Activated naive CD8-positive, alpha-beta T cell treated with anti-CD3 and anti-CD28 coated beads for 36 hours (primary cell): ENCODE data around the gene ARL17B. TPM values are rescaled to one million over a fixed set of nuclear protein-coding genes. Genes with fewer than 3 reads are reported as not detected.
A peak's percentile ranks its signal among the peaks of the same experiment; 100 is the strongest.
"Not testable (repeated sequence)": the region's sequence is repeated elsewhere in the genome, so short reads cannot be mapped to it uniquely, and the experiment has no call there.

ENCODE experiments used
- DNase-seq: peaks from one replicate; pipeline ENCODE4 v3.0.0; 2021
- H3K27ac Mint-ChIP-seq: one replicate; pipeline ENCODE4 v1.8.0; 2022; ENCODE audit warnings: mild to moderate bottlenecking, moderate library complexity, mixed read lengths
- H3K27me3 Mint-ChIP-seq: one replicate; pipeline ENCODE4 v1.8.0; 2022; ENCODE audit warnings: mild to moderate bottlenecking, mixed read lengths
- H3K36me3 Mint-ChIP-seq: one replicate; pipeline ENCODE4 v1.8.0; 2021; ENCODE audit warnings: mild to moderate bottlenecking, mixed read lengths
- H3K4me1 Mint-ChIP-seq: one replicate; pipeline ENCODE4 v1.8.0; 2021; ENCODE audit warnings: mixed read lengths
- H3K4me3 Mint-ChIP-seq: one replicate; pipeline ENCODE4 v1.8.0; 2022; ENCODE audit warnings: mild to moderate bottlenecking, moderate library complexity, mixed read lengths
- H3K9me3 Mint-ChIP-seq: one replicate; pipeline ENCODE4 v1.8.0; 2022; ENCODE audit warnings: mixed read lengths
- total RNA-seq, 2 experiments: library from RNA; stranded (reverse); gene quantifications; one replicate each; pipeline ENCODE4 v1.2.3, GENCODE V29; 2021

The ARL17B gene
- 10 to 100 TPM; 17.7 to 17.8 TPM for total RNA-seq

DNA sequence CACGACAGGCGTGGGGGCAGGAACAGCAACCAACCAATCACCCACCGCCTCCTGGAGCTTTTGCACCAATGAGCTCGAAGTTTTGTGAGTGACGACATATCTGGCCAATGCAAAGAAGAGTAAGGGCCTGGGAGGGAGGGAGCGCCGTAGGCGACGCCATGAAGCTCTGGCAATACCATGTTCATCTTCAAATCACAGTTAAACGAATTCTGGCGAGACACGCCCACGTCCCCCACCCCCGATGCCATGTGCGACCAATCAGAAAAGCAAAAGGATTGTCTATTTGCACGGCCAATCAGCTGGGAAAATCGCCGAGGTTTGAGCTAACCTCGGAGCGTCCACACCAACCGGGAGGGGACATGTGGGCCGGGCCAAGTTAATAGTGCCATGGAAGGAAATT is at the start of gene ARL17B:
Gene ARL17B, minus strand, starts transcription at position 12 of the 400 bp plus-strand sequence. CDS start 3,369 bp downstream, outside the sequence.
- not testable (repeated sequence) for H3K4me1 Mint-ChIP-seq, H3K27ac Mint-ChIP-seq, H3K36me3 Mint-ChIP-seq, H3K27me3 Mint-ChIP-seq, H3K9me3 Mint-ChIP-seq, H3K4me3 Mint-ChIP-seq
- peak; percentile 84 for DNase-seq

DNA sequence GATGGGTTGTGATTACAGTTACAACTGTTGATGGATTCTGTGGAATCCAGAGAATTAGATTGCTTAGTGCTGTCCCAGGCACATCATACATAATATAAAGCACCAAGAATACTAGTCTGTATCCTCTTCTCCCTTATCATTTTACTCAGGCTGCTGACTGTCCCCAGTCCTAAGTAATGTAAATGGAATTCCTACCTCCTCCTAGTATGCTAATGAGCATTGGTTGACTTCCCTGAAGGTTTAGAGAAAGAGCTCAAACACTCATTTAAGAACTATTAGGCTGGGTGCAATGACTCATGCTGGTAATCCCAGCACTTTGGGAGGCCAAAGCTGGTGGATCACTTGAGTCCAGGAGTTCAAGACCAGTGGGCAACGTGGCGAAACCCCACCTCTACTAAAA is 48.3 kb upstream of the ARL17B start:
- DNase-seq, H3K27me3 Mint-ChIP-seq, H3K4me1 Mint-ChIP-seq, H3K4me3 Mint-ChIP-seq, H3K27ac Mint-ChIP-seq, H3K36me3 Mint-ChIP-seq, H3K9me3 Mint-ChIP-seq: not testable (repeated sequence)

DNA sequence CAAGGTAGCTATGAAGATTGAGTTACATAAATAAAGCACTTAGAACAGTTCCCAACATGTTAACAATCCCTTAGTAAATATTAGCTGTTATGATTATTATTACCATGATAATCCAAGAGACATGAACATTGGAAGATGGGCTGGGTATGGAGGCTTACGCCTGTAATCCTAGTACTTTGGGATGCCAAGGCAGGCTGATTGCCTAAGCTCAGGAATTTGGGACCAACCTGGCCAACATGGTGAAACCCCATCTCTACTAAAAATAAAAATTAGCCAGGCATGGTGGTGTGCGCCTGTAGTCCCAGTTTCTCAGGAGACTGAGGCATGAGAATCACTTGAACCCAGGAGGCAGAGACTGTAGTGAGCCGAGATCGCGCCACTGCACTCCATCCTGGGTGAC is 45.6 kb upstream of the ARL17B start:
- not testable (repeated sequence) for H3K27me3 Mint-ChIP-seq, H3K36me3 Mint-ChIP-seq, H3K27ac Mint-ChIP-seq, H3K9me3 Mint-ChIP-seq, H3K4me1 Mint-ChIP-seq, H3K4me3 Mint-ChIP-seq, DNase-seq

DNA sequence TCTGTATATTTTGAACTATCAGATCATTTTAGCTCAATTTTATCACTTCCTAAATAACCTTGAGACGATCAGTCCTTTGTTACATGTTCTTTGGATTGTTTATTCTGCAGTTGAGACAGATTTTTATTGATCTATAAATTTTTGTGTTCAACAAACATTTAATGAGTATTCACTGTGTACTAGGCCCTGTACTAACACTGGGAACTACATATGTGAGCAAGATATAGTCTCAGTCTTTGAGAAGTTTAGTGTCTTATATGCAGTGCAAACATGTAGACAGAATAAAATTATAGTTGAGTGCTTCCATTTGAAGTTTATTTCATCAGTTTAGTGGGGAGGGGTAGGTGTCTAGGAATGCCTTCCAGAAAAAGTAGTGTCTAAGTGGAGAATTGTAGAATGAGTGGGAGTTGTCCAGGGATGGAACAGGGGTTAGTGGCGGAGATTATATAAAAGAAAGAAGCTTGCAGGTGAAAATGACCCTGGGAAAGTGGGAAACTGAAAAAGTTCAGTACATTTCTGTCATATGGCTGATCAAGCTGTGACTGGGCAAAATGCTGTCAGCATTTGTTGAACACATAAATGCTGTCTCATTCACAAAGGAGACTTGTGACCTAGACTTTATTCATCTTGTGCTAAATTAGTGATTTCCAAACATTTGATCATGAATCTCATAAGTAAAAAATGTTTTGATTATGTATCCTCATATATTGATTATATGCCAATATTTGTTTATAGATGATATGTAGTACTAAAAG is 39.6 kb upstream of the ARL17B start:
- H3K27ac Mint-ChIP-seq, H3K4me3 Mint-ChIP-seq, H3K9me3 Mint-ChIP-seq, DNase-seq, H3K27me3 Mint-ChIP-seq, H3K36me3 Mint-ChIP-seq, H3K4me1 Mint-ChIP-seq: not testable (repeated sequence)

- not testable (repeated sequence) for H3K4me3 Mint-ChIP-seq, H3K9me3 Mint-ChIP-seq, DNase-seq, H3K27ac Mint-ChIP-seq, H3K27me3 Mint-ChIP-seq, H3K36me3 Mint-ChIP-seq, H3K4me1 Mint-ChIP-seq
These were observed 39.0 kb upstream of the ARL17B start for GRCh38 chr17:46400543-46400942.

GRCh38 chr17:46399993-46400392 is 38.4 kb upstream of the ARL17B start:
- not testable (repeated sequence) for H3K4me1 Mint-ChIP-seq, H3K9me3 Mint-ChIP-seq, DNase-seq, H3K27ac Mint-ChIP-seq, H3K36me3 Mint-ChIP-seq, H3K4me3 Mint-ChIP-seq, H3K27me3 Mint-ChIP-seq

DNA sequence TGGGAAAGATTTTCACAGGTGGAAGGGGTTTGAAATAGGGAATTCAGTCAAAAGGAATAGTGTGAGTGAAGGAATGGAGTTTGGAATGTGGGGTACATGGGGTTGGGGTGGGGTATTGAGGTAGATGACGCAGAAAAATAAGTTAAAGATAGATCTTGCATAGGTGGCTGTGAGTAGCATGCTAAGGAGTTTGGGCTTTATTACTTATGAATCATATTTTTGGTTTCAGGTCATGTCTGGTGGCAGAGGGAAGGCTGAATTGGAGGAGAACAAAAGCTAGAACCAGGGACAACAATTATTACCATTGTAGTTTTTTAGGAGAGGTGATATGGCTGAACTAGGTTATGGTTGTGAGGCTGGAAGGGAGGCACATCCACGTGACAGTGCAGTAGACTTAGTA is 34.7 kb upstream of the ARL17B start:
- DNase-seq, H3K4me3 Mint-ChIP-seq, H3K27ac Mint-ChIP-seq: not testable (repeated sequence)

DNA sequence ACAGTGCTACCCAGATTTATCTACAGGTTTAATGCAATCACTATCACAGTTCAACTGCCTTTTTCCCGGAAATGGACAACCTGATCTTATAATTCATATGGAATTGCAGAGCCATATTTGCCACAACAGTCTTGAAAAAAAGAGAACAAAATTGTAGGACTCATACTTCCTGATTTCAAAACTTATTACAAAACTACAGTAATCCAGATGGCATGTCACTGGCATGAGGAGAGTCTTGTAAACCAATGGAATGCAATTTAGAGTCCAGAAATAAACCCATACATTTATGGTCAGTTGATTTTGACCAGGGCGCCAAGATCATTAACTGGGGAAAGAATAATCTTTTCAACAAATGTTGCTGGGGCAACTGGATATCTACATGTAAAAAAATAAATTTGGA is 32.1 kb upstream of the ARL17B start:
- H3K9me3 Mint-ChIP-seq, H3K4me1 Mint-ChIP-seq, H3K4me3 Mint-ChIP-seq, H3K27ac Mint-ChIP-seq, H3K27me3 Mint-ChIP-seq, H3K36me3 Mint-ChIP-seq, DNase-seq: not testable (repeated sequence)

More for the DNA sequence above, 34.7 kb upstream of the ARL17B start:
- not testable (repeated sequence) for H3K4me1 Mint-ChIP-seq, H3K36me3 Mint-ChIP-seq, H3K27me3 Mint-ChIP-seq, H3K9me3 Mint-ChIP-seq

DNA sequence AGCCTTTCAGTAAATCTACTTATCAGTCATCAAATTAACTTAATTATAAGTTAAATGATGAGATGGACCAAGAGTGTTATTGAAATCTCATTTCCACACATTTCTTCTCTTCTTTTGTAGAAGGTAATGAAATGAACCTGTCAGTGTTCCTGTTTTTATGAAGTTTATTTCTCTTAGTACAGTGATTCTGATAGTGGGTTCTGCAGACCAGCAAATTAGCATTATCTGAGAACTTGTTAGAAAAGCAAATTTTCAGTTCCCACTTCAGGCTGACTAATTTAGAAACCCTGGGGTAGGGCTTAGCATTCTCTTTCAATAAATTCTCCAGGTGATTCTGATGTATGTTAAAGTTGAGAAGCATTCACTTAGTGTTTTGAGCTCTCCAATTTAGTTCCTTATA is 23.9 kb upstream of the ARL17B start:
- H3K4me3 Mint-ChIP-seq, H3K9me3 Mint-ChIP-seq, H3K27me3 Mint-ChIP-seq: not testable (repeated sequence)

DNA sequence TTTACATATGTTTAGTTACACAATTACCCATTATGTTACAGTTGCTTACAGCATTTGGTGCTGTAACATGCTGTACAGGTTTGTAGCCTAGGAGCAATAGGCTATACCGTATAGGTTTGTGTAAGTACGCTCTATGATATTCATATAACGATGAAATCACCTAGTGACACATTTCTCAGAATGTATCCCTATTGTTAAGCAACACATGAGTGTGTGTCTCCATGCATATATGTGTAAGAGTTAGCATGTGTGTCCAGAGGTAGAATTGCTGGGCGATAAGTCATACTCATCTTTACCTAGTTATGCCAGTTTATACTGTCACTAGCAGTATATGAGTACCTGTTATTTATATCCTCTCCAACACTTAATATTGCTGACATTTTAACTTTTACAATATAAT is 21.6 kb upstream of the ARL17B start:
- not testable (repeated sequence) for H3K4me3 Mint-ChIP-seq, H3K4me1 Mint-ChIP-seq, H3K9me3 Mint-ChIP-seq, H3K36me3 Mint-ChIP-seq, DNase-seq, H3K27ac Mint-ChIP-seq, H3K27me3 Mint-ChIP-seq

More for the DNA sequence above, 23.9 kb upstream of the ARL17B start:
- not testable (repeated sequence) for H3K4me1 Mint-ChIP-seq, H3K36me3 Mint-ChIP-seq, DNase-seq, H3K27ac Mint-ChIP-seq

- not testable (repeated sequence) for H3K4me3 Mint-ChIP-seq, H3K27ac Mint-ChIP-seq, H3K36me3 Mint-ChIP-seq, H3K27me3 Mint-ChIP-seq, H3K9me3 Mint-ChIP-seq, DNase-seq, H3K4me1 Mint-ChIP-seq
These were observed 11.9 kb upstream of the ARL17B start for GRCh38 chr17:46373418-46373817.

- not testable (repeated sequence) for H3K27ac Mint-ChIP-seq, H3K27me3 Mint-ChIP-seq, H3K4me3 Mint-ChIP-seq, DNase-seq, H3K4me1 Mint-ChIP-seq, H3K9me3 Mint-ChIP-seq, H3K36me3 Mint-ChIP-seq
These were observed 11.0 kb upstream of the ARL17B start for GRCh38 chr17:46372236-46373229.

DNA sequence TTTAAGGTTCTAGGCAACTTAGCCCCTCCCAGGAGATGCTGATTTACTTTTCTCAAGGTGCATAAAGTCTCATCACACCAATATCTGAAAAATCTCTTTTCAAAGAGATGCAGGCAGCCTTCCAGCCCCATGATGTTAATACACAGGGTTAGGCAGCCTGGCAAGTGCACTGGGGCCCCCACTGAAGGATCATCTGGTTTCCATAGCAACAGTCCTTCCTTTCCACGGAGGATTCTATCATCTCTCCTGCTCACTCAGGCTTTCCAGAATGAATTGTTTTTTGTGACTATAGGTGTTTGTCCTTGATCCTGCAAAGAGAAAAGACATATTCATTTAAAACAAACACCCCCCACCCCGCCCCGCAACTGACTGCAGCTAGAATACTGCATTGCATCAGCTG is 6.0 kb upstream of the ARL17B start:
- H3K4me3 Mint-ChIP-seq, H3K9me3 Mint-ChIP-seq, H3K27me3 Mint-ChIP-seq, H3K4me1 Mint-ChIP-seq, DNase-seq, H3K27ac Mint-ChIP-seq, H3K36me3 Mint-ChIP-seq: not testable (repeated sequence)

DNA sequence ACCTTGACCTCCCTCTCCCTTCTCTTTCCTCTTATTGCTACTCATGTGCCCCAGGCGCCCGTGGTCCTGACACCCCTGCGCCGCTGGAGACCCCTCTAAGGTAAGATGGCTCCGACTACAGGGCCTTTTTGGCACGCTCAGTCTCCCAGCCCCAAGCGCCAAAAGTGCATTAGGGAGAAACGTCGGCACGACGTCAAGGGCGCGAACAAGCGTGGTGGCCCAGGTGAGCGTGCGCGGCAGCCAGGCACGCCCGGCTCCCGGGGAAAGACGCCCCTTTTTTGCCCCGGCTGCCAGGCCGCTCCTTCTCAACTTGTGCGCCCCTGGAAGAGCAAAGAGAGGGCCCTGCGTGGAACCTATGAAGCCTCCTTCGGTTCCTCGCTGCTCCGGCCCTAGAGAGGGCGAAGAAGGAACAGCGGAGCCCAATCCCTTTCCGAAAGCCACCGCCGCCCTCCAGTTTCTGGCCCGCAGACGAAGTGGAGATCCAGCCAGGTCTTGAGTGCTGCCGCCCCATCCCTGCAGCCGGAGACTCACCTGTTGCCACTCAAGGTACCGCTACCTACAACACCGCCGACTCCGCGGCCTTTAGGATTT is 326 bp downstream of the ARL17B start:
- H3K4me3 Mint-ChIP-seq, result not testable (repeated sequence)

GRCh38 chr17:46353856-46354255 is 7.7 kb downstream of the ARL17B start:
- H3K27me3 Mint-ChIP-seq, DNase-seq, H3K36me3 Mint-ChIP-seq, H3K9me3 Mint-ChIP-seq, H3K4me3 Mint-ChIP-seq, H3K4me1 Mint-ChIP-seq, H3K27ac Mint-ChIP-seq: not testable (repeated sequence)

More for the DNA sequence above, 326 bp downstream of the ARL17B start:
- not testable (repeated sequence) for H3K36me3 Mint-ChIP-seq, H3K27me3 Mint-ChIP-seq, H3K9me3 Mint-ChIP-seq, DNase-seq, H3K27ac Mint-ChIP-seq, H3K4me1 Mint-ChIP-seq
